ENCODE measurements around the gene MRPS5.

DNA sequence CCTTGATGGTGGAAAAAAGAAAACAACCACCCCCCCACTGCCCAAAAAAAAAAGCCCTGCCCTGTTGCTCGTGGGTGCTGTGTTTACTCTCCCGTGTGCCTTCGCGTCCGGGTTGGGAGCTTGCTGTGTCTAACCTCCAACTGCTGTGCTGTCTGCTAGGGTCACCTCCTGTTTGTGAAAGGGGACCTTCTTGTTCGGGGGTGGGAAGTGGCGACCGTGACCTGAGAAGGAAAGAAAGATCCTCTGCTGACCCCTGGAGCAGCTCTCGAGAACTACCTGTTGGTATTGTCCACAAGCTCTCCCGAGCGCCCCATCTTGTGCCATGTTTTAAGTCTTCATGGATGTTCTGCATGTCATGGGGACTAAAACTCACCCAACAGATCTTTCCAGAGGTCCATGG, 68.1 kb downstream of the MRPS5 start:
- TF ChIP-seq, protein P1, sequence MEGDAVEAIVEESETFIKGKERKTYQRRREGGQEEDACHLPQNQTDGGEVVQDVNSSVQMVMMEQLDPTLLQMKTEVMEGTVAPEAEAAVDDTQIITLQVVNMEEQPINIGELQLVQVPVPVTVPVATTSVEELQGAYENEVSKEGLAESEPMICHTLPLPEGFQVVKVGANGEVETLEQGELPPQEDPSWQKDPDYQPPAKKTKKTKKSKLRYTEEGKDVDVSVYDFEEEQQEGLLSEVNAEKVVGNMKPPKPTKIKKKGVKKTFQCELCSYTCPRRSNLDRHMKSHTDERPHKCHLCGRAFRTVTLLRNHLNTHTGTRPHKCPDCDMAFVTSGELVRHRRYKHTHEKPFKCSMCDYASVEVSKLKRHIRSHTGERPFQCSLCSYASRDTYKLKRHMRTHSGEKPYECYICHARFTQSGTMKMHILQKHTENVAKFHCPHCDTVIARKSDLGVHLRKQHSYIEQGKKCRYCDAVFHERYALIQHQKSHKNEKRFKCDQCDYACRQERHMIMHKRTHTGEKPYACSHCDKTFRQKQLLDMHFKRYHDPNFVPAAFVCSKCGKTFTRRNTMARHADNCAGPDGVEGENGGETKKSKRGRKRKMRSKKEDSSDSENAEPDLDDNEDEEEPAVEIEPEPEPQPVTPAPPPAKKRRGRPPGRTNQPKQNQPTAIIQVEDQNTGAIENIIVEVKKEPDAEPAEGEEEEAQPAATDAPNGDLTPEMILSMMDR (IDR thresholded peaks at IDR 0.05; ENCODE audit: low read depth, low read length): no peak
- TF ChIP-seq MYC (IDR thresholded peaks at IDR 0.05; ENCODE audit: low read depth, low read length) (no peak), POLR2A (IDR thresholded peaks at IDR 0.05; ENCODE audit: extremely low read depth, insufficient read length) (no peak)
